Kidney (tissue), 22 donors: ENCODE measurements around the gene PACC1. TPM values are rescaled to one million over a fixed set of nuclear protein-coding genes. Genes with fewer than 3 reads are reported as not detected.

ENCODE experiments used
- DNase-seq, 5 donors: peaks; one replicate each; pipeline ENCODE4 v3.0.0-alpha.2; 2013 to 2020
- FAIRE-seq: peaks from 2 replicates; lab custom pipeline; 2012; peaks lifted over from hg19 to GRCh38; lab: Jason Lieb, UNC
- H3K27ac ChIP-seq, 2 donors: one replicate each; pipeline ENCODE4 v1.7.0; 2013; ENCODE audit warnings: low read depth in 2 of 2, low read length in 2 of 2, inconsistent platforms in 1 of 2
- H3K27me3 ChIP-seq: one replicate; pipeline ENCODE4 v1.7.1; 2013; ENCODE audit warnings: low read length, inconsistent platforms; ENCODE audit not compliant: control insufficient read depth, insufficient read depth
- H3K36me3 ChIP-seq, 3 donors: one replicate each; pipeline versions ENCODE4 v1.7.0 to v1.7.1; 2013; ENCODE audit warnings: low read length in 3 of 3, control low read depth in 1 of 3, inconsistent platforms in 1 of 3; ENCODE audit not compliant: insufficient read depth in 3 of 3, control insufficient read depth in 2 of 3
- H3K4me1 ChIP-seq, 3 donors: one replicate each; pipeline versions ENCODE4 v1.7.0 to v1.7.1; 2013; ENCODE audit warnings: low read length in 3 of 3, inconsistent platforms in 1 of 3, low read depth in 1 of 3; ENCODE audit not compliant: control insufficient read depth in 2 of 3, insufficient read depth in 2 of 3
- H3K4me3 ChIP-seq, 3 donors: one replicate each; pipeline versions ENCODE4 v1.7.0 to v1.8.1; 2013; ENCODE audit warnings: low read length in 3 of 3, control low read depth in 1 of 3, inconsistent platforms in 1 of 3
- H3K9ac ChIP-seq, 3 donors: one replicate each; pipeline versions ENCODE4 v1.7.0 to v1.7.1; 2013; ENCODE audit warnings: low read length in 3 of 3, control low read depth in 1 of 3, inconsistent platforms in 1 of 3
- H3K9me3 ChIP-seq, 3 donors: one replicate each; pipeline versions ENCODE4 v1.7.0 to v1.7.1; 2013; ENCODE audit warnings: low read length in 3 of 3, control low read depth in 1 of 3, inconsistent platforms in 1 of 3; ENCODE audit not compliant: control insufficient read depth in 2 of 3, insufficient read depth in 1 of 3
- intact Hi-C: fragments of 100-400 bp; cut with DNase I; formaldehyde crosslinking; loops from one replicate; pipeline ENCODE4 v1.11.1; 2022
- long read RNA-seq, 10 donors: library from polyadenylated mRNA in 1 of 10; unstranded in 1 of 10; transcript quantifications; one replicate each; pipeline ENCODE4 v2.0.0 and lab custom pipeline, GENCODE V29; 2021 to 2026
- polyA plus RNA-seq: library from polyadenylated mRNA; stranded (reverse); fragments of 350-450 nt; fragmentation: Illumina TruSeq; extraction: RNeasy Lipid Tissue Mini Kit (QIAGEN cat#74804); gene quantifications from one replicate; pipeline ENCODE4 v1.2.3, GENCODE V29; 2014; ENCODE audit warnings: low read depth, low replicate concordance; ENCODE audit not compliant: insufficient read depth
- total RNA-seq: library from RNA; stranded (reverse); fragmentation: NEBNext Ultra II Directional; extraction: Animal tissue kit (Norgen Biotek cat#: 25700); gene quantifications from one replicate; pipeline ENCODE4 v1.2.1, GENCODE V29; 2021
- TF ChIP-seq, protein P1 (sequence below): IDR thresholded peaks from 3 replicates; pipeline ENCODE4 v1.5.1; 2012; ENCODE audit warnings: mild to moderate bottlenecking, moderate library complexity, borderline replicate concordance; ENCODE audit not compliant: insufficient read depth; ENCODE audit errors: extremely low read depth
- donor health status: control.
- donor health status: control.
- donor health status: control.
- donor health status: control.
- donor health status: control.
- donor health status: DM: yes; HTN: yes; CAD: no.
- donor health status: Normal renal cell carcinoma (clear cell type).

Gene PACC1
- total RNA-seq: 8.7 TPM
- polyA plus RNA-seq: 13.7 TPM
- long read RNA-seq, donor 1, partial matches to known transcripts: 0 of 2 reads
- long read RNA-seq, donor 1, other reads (novel, unspliced or antisense): 0 of 2 reads
- long read RNA-seq, donor 2, partial matches to known transcripts: 0 of 3 reads
- long read RNA-seq, donor 2, other reads (novel, unspliced or antisense): 0 of 3 reads
- long read RNA-seq, donor 3, partial matches to known transcripts: 0 of 2 reads
- long read RNA-seq, donor 3, other reads (novel, unspliced or antisense): 0 of 2 reads
- long read RNA-seq, donor 4, partial matches to known transcripts: 0 of 2 reads
- long read RNA-seq, donor 4, other reads (novel, unspliced or antisense): 0 of 2 reads
- long read RNA-seq, donor 5: 0 reads
- long read RNA-seq, donor 6, partial matches to known transcripts: 7 of 9 reads
- long read RNA-seq, donor 6, other reads (novel, unspliced or antisense): 0 of 9 reads
- long read RNA-seq, donor 7, transcript TMEM206-201 (8 exons, 2,475 nt): major isoform, 6 of 9 reads
- long read RNA-seq, donor 7, partial matches to known transcripts: 0 of 9 reads
- long read RNA-seq, donor 7, other reads (novel, unspliced or antisense): 3 of 9 reads
- long read RNA-seq, donor 8, partial matches to known transcripts: 5 of 6 reads
- long read RNA-seq, donor 8, other reads (novel, unspliced or antisense): 0 of 6 reads
- long read RNA-seq, donor 9, partial matches to known transcripts: 0 of 1 reads
- long read RNA-seq, donor 9, other reads (novel, unspliced or antisense): 0 of 1 reads
- long read RNA-seq, donor 10, transcript TMEM206-201 (8 exons, 2,475 nt): major isoform, 5 of 5 reads
- long read RNA-seq, donor 10, partial matches to known transcripts: 0 of 5 reads
- long read RNA-seq, donor 10, other reads (novel, unspliced or antisense): 0 of 5 reads

DNA sequence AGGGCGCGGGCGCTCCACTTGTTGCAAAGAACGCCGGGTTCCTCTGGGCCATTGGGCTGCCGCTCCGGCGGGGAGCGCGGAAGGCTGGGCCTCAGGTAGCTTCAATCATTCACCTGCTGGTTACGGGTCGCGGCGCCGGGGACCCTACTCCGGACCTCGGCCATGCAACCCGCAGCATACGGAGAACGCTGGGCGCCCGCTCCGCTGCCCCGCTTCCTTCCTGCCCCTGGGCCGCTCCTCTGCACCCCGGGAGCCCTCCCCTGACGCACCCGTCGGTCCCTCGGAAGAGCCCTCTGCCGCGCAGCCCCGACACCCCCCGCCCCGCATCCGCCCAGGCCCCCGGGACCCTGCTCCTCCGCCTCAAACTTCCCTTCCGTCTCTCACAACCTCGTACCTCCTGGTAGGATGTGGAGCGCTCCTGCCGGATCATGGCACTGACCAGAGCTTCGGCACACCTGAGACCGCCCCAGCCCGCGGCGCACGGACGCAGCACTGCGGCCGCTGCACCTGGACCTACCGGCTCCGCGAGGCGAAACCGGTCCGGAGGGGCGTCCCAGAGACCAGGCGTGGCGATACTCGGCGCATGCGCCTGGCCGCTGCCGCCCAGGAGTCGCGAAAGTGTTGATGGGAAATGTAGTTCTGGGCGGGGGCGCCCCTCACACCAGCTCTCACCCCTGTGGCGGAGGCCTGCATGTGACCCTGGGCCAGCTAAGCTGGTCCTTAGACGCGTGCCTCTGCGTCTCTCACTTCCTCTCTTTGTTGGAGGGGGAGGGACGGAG lies at the start of gene PACC1:
Gene PACC1, minus strand, starts transcription at position 559 of the 779 bp plus-strand sequence. Its CDS starts 129 bp downstream, at position 430.
- peak; percentile 93 to 96 (median 94) for DNase-seq
- Histone ChIP-seq H3K4me1 (peaks cover 0 to 17% (median 15%) of the 10 kb centered on the region in 3 donors), H3K36me3 (peaks cover 2 to 5% (median 4%) of the 10 kb centered on the region in 3 donors), H3K4me3 (peak within 1 kb of the TSS; percentile 48 to 77 (median 76)), H3K9ac (peak within 1 kb of the TSS in 2 of 3 donors; percentile 1 to 47), H3K27ac (no peak within 1 kb of the TSS), H3K27me3 (no peaks in the 10 kb centered on the region), H3K9me3 (no peaks in the 10 kb centered on the region)
- TF ChIP-seq, protein P1, sequence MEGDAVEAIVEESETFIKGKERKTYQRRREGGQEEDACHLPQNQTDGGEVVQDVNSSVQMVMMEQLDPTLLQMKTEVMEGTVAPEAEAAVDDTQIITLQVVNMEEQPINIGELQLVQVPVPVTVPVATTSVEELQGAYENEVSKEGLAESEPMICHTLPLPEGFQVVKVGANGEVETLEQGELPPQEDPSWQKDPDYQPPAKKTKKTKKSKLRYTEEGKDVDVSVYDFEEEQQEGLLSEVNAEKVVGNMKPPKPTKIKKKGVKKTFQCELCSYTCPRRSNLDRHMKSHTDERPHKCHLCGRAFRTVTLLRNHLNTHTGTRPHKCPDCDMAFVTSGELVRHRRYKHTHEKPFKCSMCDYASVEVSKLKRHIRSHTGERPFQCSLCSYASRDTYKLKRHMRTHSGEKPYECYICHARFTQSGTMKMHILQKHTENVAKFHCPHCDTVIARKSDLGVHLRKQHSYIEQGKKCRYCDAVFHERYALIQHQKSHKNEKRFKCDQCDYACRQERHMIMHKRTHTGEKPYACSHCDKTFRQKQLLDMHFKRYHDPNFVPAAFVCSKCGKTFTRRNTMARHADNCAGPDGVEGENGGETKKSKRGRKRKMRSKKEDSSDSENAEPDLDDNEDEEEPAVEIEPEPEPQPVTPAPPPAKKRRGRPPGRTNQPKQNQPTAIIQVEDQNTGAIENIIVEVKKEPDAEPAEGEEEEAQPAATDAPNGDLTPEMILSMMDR: no peak
- intact Hi-C loops: no loop called here
- no peak for FAIRE-seq

DNA sequence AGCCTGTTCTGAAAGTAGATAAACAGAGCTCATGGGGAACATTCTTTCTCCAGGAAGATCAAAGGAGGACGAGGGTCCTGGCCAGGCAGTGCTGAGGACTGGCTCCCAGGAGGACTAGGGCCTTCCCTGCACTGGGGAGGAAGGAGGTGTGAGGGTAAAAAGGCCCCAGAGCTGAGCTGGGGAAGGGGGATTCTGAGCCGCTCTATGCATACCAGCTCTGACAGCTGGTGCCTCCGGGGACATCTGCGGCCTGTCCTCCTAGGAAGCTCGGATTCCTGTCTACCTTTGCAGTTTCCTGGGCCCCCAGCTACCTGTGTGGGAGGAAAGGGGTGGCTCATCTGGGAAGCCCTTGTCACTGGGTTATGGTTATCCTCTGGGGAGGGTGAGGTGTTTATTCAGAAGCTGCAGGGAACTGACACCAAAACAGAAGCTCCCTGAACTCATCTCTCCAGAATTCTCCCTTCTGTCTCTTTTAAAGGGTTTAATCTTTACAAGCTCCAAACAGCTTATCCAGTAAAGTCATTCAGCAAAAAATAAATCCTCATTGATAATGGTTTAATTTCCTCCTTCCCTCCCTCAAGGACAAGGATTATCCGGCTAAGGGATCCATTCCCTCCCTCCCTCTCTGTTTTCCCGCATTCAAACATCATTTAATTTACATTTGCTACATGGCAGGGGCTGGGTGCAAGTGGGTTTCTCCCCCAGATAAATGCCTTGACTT lies 49.0 kb upstream of the PACC1 start:
- intact Hi-C loops: no loop called here
- TF ChIP-seq, protein P1: no peak
- no peak for DNase-seq
- H3K9ac ChIP-seq: no peak overlapping the region
- FAIRE-seq: no peak
- H3K4me1 ChIP-seq: no peaks in the 10 kb centered on the region
- H3K27ac ChIP-seq: no peak overlapping the region
- H3K9me3 ChIP-seq: no peaks in the 10 kb centered on the region
- no peaks in the 10 kb centered on the region for H3K36me3 ChIP-seq
- no peak overlapping the region for H3K4me3 ChIP-seq
- H3K27me3 ChIP-seq: no peaks in the 10 kb centered on the region
